NCI-H2227 treated with DMSO at 0.1 percent for 48 hours (cell line): ENCODE measurements around the gene SFTA2.
A peak's percentile ranks its signal among the peaks of the same experiment; 100 is the strongest.

Source experiments
- DNase-seq: peaks from one replicate; lab custom pipeline; 2025; lab: John Stamatoyannopoulos, UW

SFTA2 gene

GRCh38 chr6:30889921-30890645 lies 41.9 kb downstream of the SFTA2 start:
- DNase-seq: no peak

GRCh38 chr6:30889496-30889885 lies 42.5 kb downstream of the SFTA2 start:
- DNase-seq: no peak

- no peak for DNase-seq
Measured at GRCh38 chr6:30888816-30889495, 43.0 kb downstream of the SFTA2 start.

- DNase-seq: no peak
Measured at GRCh38 chr6:30887901-30888815, 43.8 kb downstream of the SFTA2 start.

- no peak for DNase-seq
Measured at GRCh38 chr6:30886897-30887255, 45.1 kb downstream of the SFTA2 start.

GRCh38 chr6:30885999-30886896 lies 45.7 kb downstream of the SFTA2 start:
- peak; percentile 86 for DNase-seq

- no peak for DNase-seq
Measured at GRCh38 chr6:30885481-30885998, 46.4 kb downstream of the SFTA2 start.

GRCh38 chr6:30884521-30885480 lies 47.2 kb downstream of the SFTA2 start:
- no peak for DNase-seq

- DNase-seq: peak; percentile 23
Measured at GRCh38 chr6:30883685-30884520, 48.1 kb downstream of the SFTA2 start, which contains the start of gene DDR1. DDR1 (plus strand) TSS chr6:30884519; CDS start chr6:30888730, 4,211 bp downstream.

GRCh38 chr6:30882759-30883684 lies 48.9 kb downstream of the SFTA2 start:
- DNase-seq: peak; percentile 37

GRCh38 chr6:30882204-30882758 lies 49.7 kb downstream of the SFTA2 start:
- no peak for DNase-seq

GRCh38 chr6:30881392-30882203 lies 50.4 kb downstream of the SFTA2 start:
- DNase-seq: no peak
